Renal cortex interstitium (tissue), 11 donors: ENCODE data around the gene HSD11B1. TPM values are rescaled to one million over a fixed set of nuclear protein-coding genes. Genes with fewer than 3 reads are reported as not detected.
A peak's percentile ranks its signal among the peaks of the same experiment; 100 is the strongest.
"Not testable (repeated sequence)": the region's sequence is repeated elsewhere in the genome, so short reads cannot be mapped to it uniquely, and the experiment has no call there.

Experiments
- DNase-seq, 11 donors: peaks; one replicate each; pipeline ENCODE4 v3.0.0-alpha.2; 2013; ENCODE audit warnings: low read depth in 9 of 11, low spot score in 4 of 11; ENCODE audit errors: extremely low read depth in 1 of 11
- polyA plus RNA-seq, 3 donors: library from polyadenylated mRNA; unstranded; fragments of 120-200 nt; gene quantifications; one replicate each; pipeline ENCODE4 v1.2.1, GENCODE V29; 2013; ENCODE audit not compliant: insufficient read length in 3 of 3

The HSD11B1 gene
- polyA plus RNA-seq, 3 donors: 0.15 to 0.32 (median 0.23) TPM

DNA sequence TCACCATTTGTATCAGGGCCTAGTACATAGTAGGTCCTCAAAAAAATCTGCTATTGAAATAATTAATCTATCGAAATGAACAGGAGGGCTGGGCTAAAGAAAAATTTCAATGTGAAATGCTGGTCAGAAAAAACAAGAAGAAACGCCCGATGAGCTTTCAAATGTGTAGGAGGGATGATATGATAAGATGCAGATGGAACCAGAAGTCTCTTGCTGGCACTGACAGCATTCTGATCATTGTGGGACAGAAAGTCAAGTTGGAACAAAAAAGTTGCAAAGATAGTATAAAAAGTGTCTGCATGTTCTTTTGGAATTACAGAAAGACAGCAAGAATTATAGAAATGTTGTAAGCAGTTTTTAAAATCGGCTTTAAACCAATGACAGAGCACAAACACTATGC lies 18.3 kb upstream of the HSD11B1 start:
- DNase-seq: no peak

DNA sequence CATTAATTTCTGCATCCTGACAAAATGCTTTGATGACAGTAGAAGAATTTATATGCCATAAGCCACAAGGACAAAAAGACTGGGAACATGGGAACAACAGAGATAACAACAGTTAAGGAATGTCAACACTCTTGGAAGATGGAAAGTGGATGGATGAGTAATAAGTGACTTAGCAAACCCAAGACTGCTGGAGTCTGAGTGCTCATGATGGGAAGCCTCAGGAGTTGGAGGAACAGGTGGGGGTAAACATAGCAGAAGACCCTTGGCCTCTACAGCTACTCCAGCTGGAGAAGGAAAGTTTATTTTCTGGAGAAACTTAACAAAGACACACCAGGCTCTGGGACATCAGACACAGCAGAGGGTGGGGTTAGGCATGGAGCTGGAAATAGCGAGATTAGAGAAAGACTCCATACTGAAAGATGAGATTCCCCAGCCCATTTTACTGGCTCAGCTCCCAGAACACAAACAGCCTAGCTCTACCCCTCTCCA lies 15.9 kb upstream of the HSD11B1 start:
- DNase-seq: no peak

DNA sequence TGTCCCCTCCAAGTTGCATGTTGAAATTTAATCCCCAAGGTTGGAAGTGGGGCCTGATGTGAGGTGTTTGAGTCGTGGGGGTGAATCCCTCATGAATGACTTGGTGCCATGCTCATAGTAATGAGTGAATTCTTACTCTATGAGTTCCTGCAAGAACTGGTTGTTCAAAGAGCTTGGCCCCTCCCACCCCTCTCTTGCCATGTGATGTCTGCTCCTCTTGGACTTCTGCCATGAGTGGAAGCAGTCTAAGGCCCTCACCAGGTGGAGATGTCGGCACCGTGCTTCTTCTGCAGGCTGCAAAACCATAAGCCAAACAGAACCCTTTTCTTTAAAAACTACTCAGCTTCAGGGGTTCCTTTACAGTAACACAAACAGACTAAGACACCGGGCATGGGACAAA lies 15.2 kb upstream of the HSD11B1 start:
- no peak for DNase-seq

DNA sequence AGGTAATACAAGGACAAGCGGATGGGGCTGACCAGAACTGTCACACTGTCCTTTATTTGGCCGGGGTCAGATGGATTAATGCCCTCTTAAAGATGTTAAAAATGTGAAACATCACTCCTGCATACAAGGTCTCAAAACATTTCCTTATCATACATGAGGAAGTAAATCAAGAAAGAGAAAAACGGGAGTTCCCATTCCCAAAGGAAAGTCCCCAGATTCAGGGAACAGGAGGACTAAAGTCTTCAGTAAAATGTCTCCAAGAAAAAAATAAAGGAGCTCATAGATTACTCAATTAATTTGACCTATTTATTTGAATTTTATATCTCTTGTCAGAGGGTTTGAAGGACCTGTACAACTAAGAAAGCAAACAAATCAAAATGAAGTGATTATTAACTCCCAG lies 13.4 kb upstream of the HSD11B1 start:
- no peak for DNase-seq

DNA sequence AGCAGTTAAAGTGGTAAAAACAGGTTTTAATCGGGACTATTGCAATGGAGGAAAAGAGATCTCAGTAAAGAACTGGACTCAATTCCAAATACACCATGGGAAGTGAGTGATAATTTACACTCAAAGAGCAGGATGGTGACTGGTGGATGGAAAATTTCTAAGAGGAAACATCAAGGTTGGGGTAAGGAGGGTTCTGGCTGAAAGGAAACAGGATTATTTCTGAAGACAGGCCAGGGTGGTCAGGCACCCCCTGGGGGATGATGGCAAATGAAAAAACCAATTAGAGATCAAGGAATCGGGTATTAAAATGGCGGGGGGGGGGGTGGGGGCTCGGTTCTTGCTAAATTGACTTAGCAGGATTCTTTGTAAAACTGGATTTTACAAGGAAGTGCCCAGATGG lies 12.3 kb upstream of the HSD11B1 start:
- no peak for DNase-seq

DNA sequence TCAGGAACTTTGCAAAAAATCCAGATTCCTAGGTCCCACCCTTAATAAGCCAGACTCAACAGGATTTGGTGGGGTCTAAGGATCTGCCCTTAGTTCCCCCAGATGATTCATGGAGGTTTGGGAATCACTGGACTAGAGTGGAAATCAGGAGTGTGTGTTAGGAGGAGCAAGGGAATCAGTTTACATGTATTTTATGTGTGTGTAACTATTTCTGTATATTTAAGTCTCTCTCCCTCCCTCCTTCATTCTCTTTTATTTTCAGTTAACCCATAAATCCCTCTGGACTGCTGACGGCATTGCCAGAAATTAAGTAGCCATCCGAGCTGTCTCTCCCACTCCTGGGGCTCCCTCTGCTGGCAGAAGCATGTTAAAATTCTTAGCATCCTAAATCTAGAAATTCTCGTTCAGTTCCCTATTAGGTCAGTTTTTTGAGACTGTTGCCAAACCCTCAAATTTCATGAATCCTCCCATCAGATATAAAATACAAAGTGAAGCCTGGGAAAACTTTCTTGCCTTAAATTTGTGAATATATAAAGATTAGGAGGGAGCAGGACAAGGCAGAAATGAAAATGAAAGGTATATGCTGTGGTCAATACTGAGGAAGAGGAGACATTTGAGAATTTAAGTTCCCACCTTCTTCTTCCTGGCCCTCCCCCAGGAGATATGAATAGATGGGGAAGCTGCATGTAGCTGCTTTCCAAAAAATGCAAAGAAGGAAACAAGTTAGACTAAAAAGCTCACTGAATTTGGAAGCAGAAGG lies 11.7 kb upstream of the HSD11B1 start:
- DNase-seq: peak; percentile 47 to 86 (median 71)

DNA sequence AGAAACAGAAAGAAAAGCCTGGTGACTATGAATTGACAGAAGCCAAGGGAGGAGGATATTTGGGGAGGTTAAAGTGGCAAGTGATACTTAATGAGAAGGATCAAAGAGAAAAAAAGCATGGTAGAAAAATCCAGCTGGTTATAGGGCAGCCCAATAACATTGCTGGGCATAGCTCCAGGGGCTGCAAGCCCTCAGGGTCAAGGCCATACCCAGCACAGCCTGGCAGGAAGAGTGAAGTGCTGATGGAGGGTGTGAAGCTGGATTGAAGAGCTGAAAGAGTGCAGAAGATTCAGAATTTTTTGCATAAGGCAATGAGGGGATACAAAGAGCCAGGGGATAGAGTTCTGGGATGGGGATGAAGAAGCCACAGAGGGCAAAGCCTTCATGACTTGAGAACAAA lies 8.0 kb upstream of the HSD11B1 start:
- no peak for DNase-seq

DNA sequence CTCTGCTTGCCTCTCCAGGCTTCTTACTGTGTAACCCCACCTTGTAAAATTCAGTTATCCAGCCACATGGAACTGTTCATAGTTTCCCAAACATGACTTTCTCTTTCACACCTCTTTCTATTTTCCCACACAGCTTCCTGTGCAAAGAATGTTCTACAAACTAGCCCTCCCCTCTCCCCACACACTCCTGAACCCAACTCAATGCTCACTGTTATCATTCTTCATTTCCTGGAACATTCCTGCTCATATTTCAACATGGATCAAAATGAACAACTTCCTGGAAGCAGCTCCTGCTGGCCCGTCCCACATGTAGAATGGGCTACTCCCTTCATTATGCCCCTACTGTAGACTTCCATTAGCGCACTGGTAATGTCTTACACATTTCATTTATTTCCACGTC lies 7.5 kb upstream of the HSD11B1 start:
- DNase-seq: no peak

DNA sequence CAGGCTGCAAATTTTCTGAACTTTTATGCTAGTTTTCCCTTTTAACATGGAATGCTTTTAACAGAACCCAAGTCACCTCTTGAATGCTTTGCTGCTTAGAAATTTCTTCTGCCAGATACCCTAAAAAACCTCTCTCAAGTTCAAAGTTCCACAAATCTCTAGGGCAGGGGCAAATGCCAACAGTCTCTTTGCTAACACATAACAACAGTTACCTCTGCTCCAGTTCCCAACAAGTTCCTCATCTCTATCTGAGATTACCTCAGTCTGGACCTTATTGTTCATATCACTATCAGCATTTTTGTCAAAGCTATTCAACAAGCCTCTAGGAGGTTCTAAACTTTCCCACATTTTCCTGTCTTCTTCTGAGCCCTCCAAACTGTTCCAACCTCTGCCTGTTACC lies 4.0 kb upstream of the HSD11B1 start:
- DNase-seq: not testable (repeated sequence)

DNA sequence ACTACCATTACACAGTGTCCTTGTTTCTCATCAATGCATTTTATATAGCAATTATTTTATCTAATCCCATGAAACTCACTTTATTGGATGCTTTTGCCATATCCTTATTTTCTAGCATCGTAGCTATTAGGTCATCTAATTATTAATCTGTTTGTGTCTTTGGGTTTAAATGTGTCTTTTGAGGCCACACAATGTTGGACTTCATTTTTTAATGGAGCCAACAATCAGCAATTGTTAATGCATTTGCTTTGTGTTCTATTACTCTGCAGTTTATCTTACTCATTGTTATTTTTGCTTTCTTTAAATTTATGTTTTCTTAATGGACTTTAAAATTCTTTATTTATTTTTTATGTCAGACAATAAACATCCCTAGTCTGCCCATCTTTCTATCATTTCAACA lies 1.8 kb upstream of the HSD11B1 start:
- DNase-seq: no peak

DNA sequence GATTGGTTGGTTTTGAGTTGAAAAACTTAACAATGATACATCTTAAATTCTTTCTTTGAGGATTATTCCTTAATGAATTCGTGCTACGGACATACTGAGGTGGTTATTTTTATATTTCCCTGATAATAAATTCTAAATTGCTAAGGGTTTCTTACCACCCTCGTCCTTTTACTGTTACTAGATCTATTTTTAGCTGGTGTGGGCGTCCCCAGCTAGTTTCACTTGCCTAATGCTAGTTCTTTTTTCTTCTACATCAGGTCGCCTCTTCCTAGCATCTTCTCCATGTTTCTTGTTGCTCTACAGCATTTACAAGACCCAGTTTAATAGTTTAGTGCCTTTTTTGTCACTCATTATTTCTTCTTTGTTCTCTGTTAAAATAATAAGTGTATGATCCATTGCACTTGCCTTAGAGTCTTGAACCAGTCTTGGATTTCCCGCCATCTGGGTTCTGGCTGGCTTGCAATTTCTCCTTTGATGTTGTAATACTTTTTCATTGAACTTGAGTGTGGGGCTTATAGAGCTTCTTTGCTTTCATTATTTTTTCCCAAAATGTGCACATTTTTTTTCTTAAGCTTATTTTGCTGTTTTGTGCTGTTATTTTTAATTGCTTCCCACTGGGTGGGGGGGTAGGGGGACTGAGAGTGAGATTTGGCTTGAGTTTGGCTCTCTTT lies 677 bp upstream of the HSD11B1 start:
- no peak for DNase-seq

DNA sequence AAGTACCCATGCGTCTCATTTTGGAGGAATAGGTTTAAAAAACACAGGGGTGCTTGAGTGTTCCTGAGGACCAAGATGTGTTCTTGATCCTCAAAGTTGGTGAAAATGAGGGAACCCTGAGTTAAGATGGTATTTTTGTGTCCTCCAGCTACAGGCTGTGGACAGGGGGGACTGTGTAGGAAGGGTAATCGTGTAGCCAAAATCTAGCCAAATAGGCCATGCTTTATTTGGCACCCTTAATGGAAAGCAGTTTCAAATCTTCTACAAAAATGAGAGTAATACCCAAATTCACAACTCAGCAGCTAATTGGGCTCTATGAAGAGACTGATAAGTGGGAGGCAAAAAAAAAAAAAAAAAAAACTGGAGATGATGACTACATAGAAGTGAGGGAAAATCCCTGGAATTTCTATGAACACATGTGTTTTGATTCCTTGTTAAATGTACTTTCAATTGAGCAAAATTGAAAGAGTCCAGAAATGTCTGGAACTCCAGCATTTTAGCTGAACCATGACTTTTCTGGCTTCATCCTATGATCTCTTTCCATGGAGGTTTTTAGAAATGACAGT lies 470 bp downstream of the HSD11B1 start:
- no peak for DNase-seq

DNA sequence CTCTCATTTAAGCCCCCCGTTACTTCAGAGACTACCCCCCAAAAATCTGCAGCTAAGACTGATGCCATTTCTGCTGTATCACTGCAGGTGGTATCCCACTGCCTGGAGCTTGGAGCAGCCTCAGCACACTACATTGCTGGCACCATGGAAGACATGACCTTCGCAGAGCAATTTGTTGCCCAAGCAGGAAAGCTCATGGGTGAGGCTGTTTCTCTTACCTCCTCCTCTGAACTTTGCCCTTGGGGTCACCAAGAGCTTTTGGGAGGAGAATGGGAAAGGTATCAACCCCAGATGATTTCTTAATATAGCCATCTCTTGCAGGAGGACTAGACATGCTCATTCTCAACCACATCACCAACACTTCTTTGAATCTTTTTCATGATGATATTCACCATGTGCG lies 2.0 kb downstream of the HSD11B1 start:
- DNase-seq: no peak

DNA sequence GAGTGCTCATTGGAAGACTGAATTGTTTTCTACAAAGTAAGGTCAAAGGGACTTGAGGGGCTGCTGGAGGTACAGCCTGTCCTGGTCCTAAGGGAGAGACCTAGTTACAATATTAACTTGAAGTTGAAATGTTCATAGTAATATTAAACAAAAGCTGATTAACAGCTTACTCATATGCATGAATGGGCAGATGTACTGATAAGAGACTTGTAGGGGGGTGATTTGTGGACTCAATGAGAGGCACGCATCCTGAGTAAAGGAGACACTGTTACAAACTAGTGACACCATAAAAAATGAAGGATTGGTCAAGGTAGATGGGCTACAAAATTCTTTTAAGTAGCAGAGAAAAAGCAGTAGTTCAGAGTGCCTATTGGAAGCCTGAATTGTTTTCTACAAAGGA lies 2.7 kb downstream of the HSD11B1 start:
- DNase-seq: no peak

DNA sequence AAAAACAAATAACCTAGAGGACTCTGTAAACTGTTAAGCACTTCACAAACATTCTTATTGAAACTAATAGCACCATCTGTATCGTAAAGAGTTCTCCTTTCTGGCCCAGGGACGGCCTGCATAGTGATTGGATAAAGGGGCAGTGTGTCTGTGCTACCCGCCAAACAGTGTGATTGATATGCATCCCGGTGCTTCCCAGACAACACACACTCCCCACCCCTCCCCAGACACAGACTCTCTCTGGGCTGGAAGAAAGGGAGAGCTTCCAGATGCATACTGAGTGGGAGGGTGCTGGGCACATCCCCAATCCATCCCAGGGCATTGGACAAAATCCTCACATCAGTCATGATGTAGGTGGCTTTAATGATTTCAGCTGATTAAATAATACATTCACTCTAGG lies 3.7 kb downstream of the HSD11B1 start:
- DNase-seq: no peak

DNA sequence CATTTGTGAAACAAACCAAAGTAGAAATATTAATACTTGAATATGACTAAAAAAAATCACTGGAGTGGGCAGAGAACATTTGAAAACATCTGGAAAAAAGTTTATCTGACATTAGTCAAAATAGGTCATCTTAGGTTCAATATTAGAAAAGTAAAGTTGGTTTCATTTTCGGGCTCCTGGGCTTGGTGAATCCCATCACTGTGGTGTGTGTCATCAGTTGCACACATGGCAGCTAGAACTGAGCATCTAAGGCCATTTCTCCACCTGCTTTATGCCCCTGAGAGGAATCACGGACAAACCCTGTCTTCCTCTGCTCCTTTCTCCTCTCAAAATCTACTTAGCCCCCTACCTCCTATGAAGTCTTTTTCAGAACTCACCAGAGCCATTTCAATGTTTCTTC lies 5.4 kb downstream of the HSD11B1 start:
- no peak for DNase-seq

DNA sequence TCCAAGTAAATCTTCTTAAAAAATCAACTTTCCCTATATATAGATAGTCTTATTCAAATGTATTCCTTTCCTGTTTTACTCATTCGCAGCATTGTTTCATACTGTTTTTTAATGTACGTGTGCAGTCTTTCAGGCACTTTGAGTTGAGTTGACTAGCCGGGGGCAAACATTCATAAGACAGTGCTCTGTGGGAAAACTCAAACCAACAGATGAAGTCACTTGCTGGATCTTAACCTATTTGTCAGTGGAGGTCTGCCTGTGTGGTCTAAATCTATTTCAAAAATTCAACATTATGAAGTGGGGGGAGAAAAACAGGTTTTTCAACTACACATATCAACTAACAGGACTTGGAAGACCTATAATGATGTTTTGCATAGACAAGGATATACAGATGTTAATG lies 6.2 kb downstream of the HSD11B1 start:
- DNase-seq: no peak

DNA sequence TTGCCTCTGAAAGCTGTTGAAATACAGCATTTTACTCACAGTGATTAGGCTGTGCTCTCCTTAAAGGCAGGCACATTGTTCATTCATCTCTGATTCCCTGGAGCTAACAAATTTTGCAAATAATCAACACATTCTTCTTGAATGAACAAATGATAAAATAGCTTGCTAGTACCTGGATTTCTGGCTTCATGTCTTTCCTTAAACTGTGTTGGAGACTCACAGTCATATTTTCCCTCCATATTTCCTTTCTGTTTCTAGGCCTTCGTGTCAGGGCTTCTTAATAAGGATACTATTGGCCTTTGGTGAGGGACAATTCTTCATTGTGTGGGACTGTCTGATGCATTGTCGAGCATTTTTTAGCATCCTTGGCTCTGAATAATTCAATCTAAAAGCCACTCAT lies 9.7 kb downstream of the HSD11B1 start:
- no peak for DNase-seq

DNA sequence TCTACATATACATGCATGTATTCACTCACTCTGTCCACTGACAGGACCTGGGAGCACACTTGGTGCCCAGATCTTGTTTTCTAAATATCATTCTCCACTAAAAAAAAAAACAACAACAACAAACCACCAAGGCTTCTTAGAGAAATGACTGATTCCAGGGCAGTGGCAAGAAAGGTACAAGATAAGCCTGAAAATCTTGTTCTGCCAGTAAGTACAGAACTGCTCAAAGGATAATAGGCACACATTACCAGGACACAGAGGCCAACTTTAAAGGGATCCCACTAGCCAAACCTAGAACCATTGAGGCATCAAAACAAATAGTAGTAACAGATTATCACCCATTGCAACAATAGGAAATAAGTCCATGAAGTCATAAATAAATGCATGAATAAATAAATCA lies 10.7 kb downstream of the HSD11B1 start:
- no peak for DNase-seq

DNA sequence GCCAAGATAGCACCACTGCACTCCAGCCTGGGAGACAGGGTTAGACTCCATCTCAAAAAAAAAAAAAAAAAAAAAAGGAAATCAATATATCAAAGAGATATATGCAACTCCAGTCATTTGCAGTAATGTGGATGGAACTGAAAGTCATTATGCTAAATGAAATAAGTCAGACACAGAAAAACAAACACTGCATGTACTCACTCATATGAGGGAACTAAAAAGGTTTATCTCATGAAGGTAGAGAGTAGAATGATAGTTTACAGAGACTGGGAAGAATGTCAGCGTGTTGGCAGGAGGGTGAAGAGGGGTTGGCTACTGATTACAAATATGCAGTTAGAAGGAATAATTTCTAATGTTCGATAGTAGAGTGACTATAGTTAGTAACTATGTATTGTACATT lies 13.2 kb downstream of the HSD11B1 start:
- DNase-seq: no peak

DNA sequence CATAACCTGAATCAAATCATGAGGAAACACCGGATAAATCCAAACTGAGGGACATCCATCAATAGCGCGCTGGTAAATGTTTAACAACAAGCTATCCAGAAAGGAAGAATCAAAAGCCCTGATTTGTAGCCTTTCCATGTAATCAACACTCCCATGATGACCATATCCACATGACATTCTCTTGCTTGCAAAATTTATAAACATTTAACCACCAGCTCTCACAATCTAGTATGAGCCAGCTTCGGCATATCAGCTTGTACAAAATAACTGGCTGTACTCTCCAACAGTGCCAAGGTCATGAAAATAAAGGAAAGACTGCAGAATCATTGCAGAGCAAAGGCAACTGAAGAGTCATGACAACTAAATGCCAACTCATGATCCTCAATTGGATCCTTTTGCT lies 15.7 kb downstream of the HSD11B1 start:
- DNase-seq: no peak
